ENCODE data around the gene PTPN7.

Gene PTPN7

GRCh38 chr1:202159534-202160371 is 649 bp downstream of the PTPN7 start:
- Histone ChIP-seq H3K27me3 (ENCODE audit: control insufficient read depth in 1 of 2, insufficient read depth in 2 of 2, low read length in 2 of 2) (no peaks in the 10 kb centered on the region), H3K36me3 (ENCODE audit: control insufficient read depth in 1 of 2, insufficient read depth in 2 of 2, low read length in 2 of 2) (no peaks in the 10 kb centered on the region), H3K9me3 (ENCODE audit: control insufficient read depth in 1 of 2, low read length in 2 of 2) (no peaks in the 10 kb centered on the region), H3K4me1 (ENCODE audit: control insufficient read depth in 1 of 2, insufficient read depth in 2 of 2, low read length in 2 of 2) (peaks cover 22 to 44% of the 10 kb centered on the region in 2 donors), H3K9ac (ENCODE audit: low read depth in 1 of 2, low read length in 2 of 2) (peak overlapping the region; percentile 28 to 79), H3K27ac (ENCODE audit: low read depth, low read length) (peak overlapping the region; percentile 56), H3K4me3 (ENCODE audit: low read depth in 1 of 2, low read length in 2 of 2) (peak overlapping the region; percentile 56 to 63)

GRCh38 chr1:202158810-202159533 is 1.4 kb downstream of the PTPN7 start:
- H3K9me3 ChIP-seq (ENCODE audit: control insufficient read depth in 1 of 2, low read length in 2 of 2): no peaks in the 10 kb centered on the region
- H3K9ac ChIP-seq (ENCODE audit: low read depth in 1 of 2, low read length in 2 of 2): peak overlapping the region; percentile 28 to 79
- H3K36me3 ChIP-seq (ENCODE audit: control insufficient read depth in 1 of 2, insufficient read depth in 2 of 2, low read length in 2 of 2): peaks cover 0 to 4% of the 10 kb centered on the region in 2 donors
- peak overlapping the region; percentile 56 to 63 for H3K4me3 ChIP-seq (ENCODE audit: low read depth in 1 of 2, low read length in 2 of 2)
- peak overlapping the region; percentile 1 for H3K27ac ChIP-seq (ENCODE audit: low read depth, low read length)
- no peaks in the 10 kb centered on the region for H3K27me3 ChIP-seq (ENCODE audit: control insufficient read depth in 1 of 2, insufficient read depth in 2 of 2, low read length in 2 of 2)
- H3K4me1 ChIP-seq (ENCODE audit: control insufficient read depth in 1 of 2, insufficient read depth in 2 of 2, low read length in 2 of 2): peaks cover 22 to 38% of the 10 kb centered on the region in 2 donors

DNA sequence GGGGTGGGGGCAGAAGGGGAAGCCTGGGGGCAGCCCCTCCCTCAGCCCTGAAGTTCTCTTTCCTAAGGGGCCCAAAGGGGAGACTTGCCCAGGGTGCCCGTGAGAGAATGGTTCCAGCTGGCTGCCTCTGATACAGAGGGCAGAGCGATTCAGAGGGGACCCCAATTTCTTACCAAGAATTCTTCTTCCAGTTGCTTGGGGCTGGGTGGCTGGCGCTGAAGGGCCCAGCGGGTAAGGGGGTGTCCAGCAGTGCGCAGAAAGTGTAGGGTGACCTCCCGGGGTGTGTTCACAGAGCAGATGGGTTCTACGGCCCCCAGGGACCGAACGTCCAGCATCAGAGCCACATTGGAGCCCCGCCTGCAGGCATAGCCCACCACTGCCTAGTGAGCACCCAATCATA is 2.5 kb downstream of the PTPN7 start:
- Histone ChIP-seq H3K4me1 (ENCODE audit: control insufficient read depth in 1 of 2, insufficient read depth in 2 of 2, low read length in 2 of 2) (peaks cover 18 to 28% of the 10 kb centered on the region in 2 donors), H3K36me3 (ENCODE audit: control insufficient read depth in 1 of 2, insufficient read depth in 2 of 2, low read length in 2 of 2) (peaks cover 0 to 7% of the 10 kb centered on the region in 2 donors), H3K27ac (ENCODE audit: low read depth, low read length) (no peak overlapping the region), H3K4me3 (ENCODE audit: low read depth in 1 of 2, low read length in 2 of 2) (no peak overlapping the region), H3K9me3 (ENCODE audit: control insufficient read depth in 1 of 2, low read length in 2 of 2) (no peaks in the 10 kb centered on the region), H3K9ac (ENCODE audit: low read depth in 1 of 2, low read length in 2 of 2) (no peak overlapping the region), H3K27me3 (ENCODE audit: control insufficient read depth in 1 of 2, insufficient read depth in 2 of 2, low read length in 2 of 2) (no peaks in the 10 kb centered on the region)

DNA sequence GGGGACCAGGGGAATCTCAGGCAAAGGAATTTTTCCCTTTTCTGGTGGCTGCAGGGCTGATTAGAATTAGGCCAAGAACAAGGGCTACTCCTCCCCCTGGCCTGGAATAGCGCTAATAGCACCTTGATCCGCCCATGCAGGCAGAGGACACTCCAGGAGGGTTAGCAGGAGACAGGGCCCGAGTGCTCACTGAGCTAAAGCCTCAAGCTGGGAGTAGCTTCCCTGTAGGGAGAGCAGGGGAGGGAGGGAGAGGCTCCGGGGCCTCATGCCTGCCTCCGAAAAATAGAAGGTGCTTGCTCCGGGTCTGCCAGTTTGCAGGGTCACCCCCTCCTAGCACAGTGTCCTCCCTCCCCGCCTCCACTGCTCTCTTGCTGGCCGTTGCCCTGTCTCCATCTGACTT is 3.8 kb downstream of the PTPN7 start:
- no peaks in the 10 kb centered on the region for H3K9me3 ChIP-seq (ENCODE audit: control insufficient read depth in 1 of 2, low read length in 2 of 2)
- H3K36me3 ChIP-seq (ENCODE audit: control insufficient read depth in 1 of 2, insufficient read depth in 2 of 2, low read length in 2 of 2): peaks cover 0 to 7% of the 10 kb centered on the region in 2 donors
- H3K27me3 ChIP-seq (ENCODE audit: control insufficient read depth in 1 of 2, insufficient read depth in 2 of 2, low read length in 2 of 2): no peaks in the 10 kb centered on the region
- H3K4me3 ChIP-seq (ENCODE audit: low read depth in 1 of 2, low read length in 2 of 2): no peak overlapping the region
- H3K27ac ChIP-seq (ENCODE audit: low read depth, low read length): no peak overlapping the region
- H3K4me1 ChIP-seq (ENCODE audit: control insufficient read depth in 1 of 2, insufficient read depth in 2 of 2, low read length in 2 of 2): peaks cover 9 to 21% of the 10 kb centered on the region in 2 donors
- H3K9ac ChIP-seq (ENCODE audit: low read depth in 1 of 2, low read length in 2 of 2): no peak overlapping the region

DNA sequence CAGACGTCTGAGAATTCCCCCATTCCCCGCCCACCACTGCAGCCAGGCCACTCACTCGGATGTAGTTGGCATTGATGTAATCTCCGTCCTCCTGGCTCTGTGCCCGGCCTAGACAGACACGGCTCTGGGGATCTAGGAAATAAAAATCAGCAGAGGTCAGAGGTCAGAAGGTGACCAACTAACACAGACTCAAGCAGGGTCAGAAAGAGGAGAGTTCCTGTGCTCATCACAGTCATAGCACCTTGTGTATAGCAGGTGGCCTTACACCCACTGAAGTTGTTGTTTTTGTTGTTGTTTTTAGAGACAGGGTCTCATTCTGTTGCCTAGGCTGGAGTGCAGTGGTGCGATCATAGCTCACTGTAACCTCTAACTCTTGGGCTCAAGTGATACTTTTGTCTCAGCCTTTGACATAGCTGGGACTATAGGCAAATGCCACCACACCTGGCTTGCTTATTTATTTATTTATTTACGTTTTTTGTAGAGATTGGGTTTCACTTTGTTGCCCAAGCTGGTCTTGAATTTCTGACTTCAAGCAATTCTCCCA is 4.9 kb downstream of the PTPN7 start:
- H3K4me3 ChIP-seq (ENCODE audit: low read depth in 1 of 2, low read length in 2 of 2): no peak overlapping the region
- no peak overlapping the region for H3K27ac ChIP-seq (ENCODE audit: low read depth, low read length)
- H3K9ac ChIP-seq (ENCODE audit: low read depth in 1 of 2, low read length in 2 of 2): no peak overlapping the region
- H3K27me3 ChIP-seq (ENCODE audit: control insufficient read depth in 1 of 2, insufficient read depth in 2 of 2, low read length in 2 of 2): no peaks in the 10 kb centered on the region
- peaks cover 9 to 16% of the 10 kb centered on the region in 2 donors for H3K4me1 ChIP-seq (ENCODE audit: control insufficient read depth in 1 of 2, insufficient read depth in 2 of 2, low read length in 2 of 2)
- no peaks in the 10 kb centered on the region for H3K9me3 ChIP-seq (ENCODE audit: control insufficient read depth in 1 of 2, low read length in 2 of 2)
- H3K36me3 ChIP-seq (ENCODE audit: control insufficient read depth in 1 of 2, insufficient read depth in 2 of 2, low read length in 2 of 2): peaks cover 0 to 7% of the 10 kb centered on the region in 2 donors

DNA sequence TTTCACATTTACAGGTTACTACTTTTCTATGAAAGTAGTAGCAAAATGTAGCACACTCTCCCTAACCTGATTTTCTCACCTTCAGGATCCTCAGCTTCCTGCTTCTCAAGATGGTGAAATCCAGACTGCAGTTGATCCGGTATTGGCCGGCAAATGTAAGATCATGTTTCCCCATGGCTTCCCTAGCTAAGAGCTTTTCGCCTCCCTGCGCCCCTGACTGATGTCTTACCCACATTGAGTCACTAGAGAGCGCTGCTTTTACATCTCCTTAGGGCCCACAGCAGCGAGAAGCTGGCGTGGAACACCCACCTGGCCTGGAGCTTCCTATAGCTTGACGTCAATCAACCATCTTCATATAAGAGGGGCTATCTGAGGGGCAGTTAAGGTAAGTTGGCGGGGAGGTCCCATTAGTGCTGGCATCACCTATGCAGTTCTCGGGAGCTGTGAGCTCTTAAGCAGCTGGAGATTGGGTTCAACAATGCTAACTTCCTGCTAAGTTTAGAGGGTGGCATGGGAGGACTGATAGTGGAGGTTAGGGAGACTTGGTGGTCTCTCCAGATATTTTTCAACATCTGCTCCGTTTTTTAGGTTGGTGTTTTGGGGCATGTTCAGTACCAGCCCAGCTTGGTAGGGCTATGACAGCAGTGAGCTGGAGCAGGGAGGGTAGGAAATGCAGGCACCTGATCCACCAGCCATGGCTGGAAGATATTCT is 5.5 kb downstream of the PTPN7 start:
- Histone ChIP-seq H3K9ac (ENCODE audit: low read depth in 1 of 2, low read length in 2 of 2) (no peak overlapping the region), H3K36me3 (ENCODE audit: control insufficient read depth in 1 of 2, insufficient read depth in 2 of 2, low read length in 2 of 2) (peaks cover 0 to 7% of the 10 kb centered on the region in 2 donors), H3K4me1 (ENCODE audit: control insufficient read depth in 1 of 2, insufficient read depth in 2 of 2, low read length in 2 of 2) (peaks cover 9 to 12% of the 10 kb centered on the region in 2 donors), H3K9me3 (ENCODE audit: control insufficient read depth in 1 of 2, low read length in 2 of 2) (no peaks in the 10 kb centered on the region), H3K27me3 (ENCODE audit: control insufficient read depth in 1 of 2, insufficient read depth in 2 of 2, low read length in 2 of 2) (no peaks in the 10 kb centered on the region), H3K4me3 (ENCODE audit: low read depth in 1 of 2, low read length in 2 of 2) (no peak overlapping the region), H3K27ac (ENCODE audit: low read depth, low read length) (no peak overlapping the region)

- no peak overlapping the region for H3K4me3 ChIP-seq (ENCODE audit: low read depth in 1 of 2, low read length in 2 of 2)
- H3K9me3 ChIP-seq (ENCODE audit: control insufficient read depth in 1 of 2, low read length in 2 of 2): no peaks in the 10 kb centered on the region
- peaks cover 9 to 12% of the 10 kb centered on the region in 2 donors for H3K4me1 ChIP-seq (ENCODE audit: control insufficient read depth in 1 of 2, insufficient read depth in 2 of 2, low read length in 2 of 2)
- no peak overlapping the region for H3K9ac ChIP-seq (ENCODE audit: low read depth in 1 of 2, low read length in 2 of 2)
- H3K27me3 ChIP-seq (ENCODE audit: control insufficient read depth in 1 of 2, insufficient read depth in 2 of 2, low read length in 2 of 2): no peaks in the 10 kb centered on the region
- H3K27ac ChIP-seq (ENCODE audit: low read depth, low read length): no peak overlapping the region
- peaks cover 0 to 7% of the 10 kb centered on the region in 2 donors for H3K36me3 ChIP-seq (ENCODE audit: control insufficient read depth in 1 of 2, insufficient read depth in 2 of 2, low read length in 2 of 2)
Measured at GRCh38 chr1:202154148-202154765, 6.1 kb downstream of the PTPN7 start.

DNA sequence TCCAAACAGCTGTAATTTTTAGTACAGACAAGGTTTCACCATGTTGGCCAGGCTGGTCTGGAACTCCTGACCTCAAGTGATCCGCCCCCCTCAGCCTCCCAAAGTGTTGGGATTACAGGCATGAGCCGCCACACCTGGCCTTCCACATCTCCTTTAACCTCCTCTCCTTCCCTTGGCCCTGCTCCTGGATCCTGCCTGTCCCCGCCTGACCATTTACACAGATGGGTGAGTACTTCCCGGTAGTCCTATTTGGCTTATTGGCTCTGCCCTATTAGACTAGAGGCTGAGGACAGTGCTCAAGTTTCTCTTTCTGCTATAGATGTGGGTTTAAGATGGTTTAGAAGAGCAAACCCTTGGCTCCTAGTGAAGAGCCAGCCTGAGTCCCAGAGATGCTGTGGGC is 7.1 kb downstream of the PTPN7 start:
- Histone ChIP-seq H3K36me3 (ENCODE audit: control insufficient read depth in 1 of 2, insufficient read depth in 2 of 2, low read length in 2 of 2) (peaks cover 0 to 7% of the 10 kb centered on the region in 2 donors), H3K9me3 (ENCODE audit: control insufficient read depth in 1 of 2, low read length in 2 of 2) (no peaks in the 10 kb centered on the region), H3K9ac (ENCODE audit: low read depth in 1 of 2, low read length in 2 of 2) (no peak overlapping the region), H3K4me1 (ENCODE audit: control insufficient read depth in 1 of 2, insufficient read depth in 2 of 2, low read length in 2 of 2) (peaks cover 9 to 12% of the 10 kb centered on the region in 2 donors), H3K4me3 (ENCODE audit: low read depth in 1 of 2, low read length in 2 of 2) (no peak overlapping the region), H3K27me3 (ENCODE audit: control insufficient read depth in 1 of 2, insufficient read depth in 2 of 2, low read length in 2 of 2) (no peaks in the 10 kb centered on the region), H3K27ac (ENCODE audit: low read depth, low read length) (no peak overlapping the region)

GRCh38 chr1:202152399-202152798 is 8.0 kb downstream of the PTPN7 start:
- H3K4me1 ChIP-seq (ENCODE audit: control insufficient read depth in 1 of 2, insufficient read depth in 2 of 2, low read length in 2 of 2): peaks cover 9% of the 10 kb centered on the region in 2 donors
- peaks cover 0 to 7% of the 10 kb centered on the region in 2 donors for H3K36me3 ChIP-seq (ENCODE audit: control insufficient read depth in 1 of 2, insufficient read depth in 2 of 2, low read length in 2 of 2)
- no peaks in the 10 kb centered on the region for H3K27me3 ChIP-seq (ENCODE audit: control insufficient read depth in 1 of 2, insufficient read depth in 2 of 2, low read length in 2 of 2)
- no peak overlapping the region for H3K9ac ChIP-seq (ENCODE audit: low read depth in 1 of 2, low read length in 2 of 2)
- H3K27ac ChIP-seq (ENCODE audit: low read depth, low read length): no peak overlapping the region
- no peak overlapping the region for H3K4me3 ChIP-seq (ENCODE audit: low read depth in 1 of 2, low read length in 2 of 2)
- no peaks in the 10 kb centered on the region for H3K9me3 ChIP-seq (ENCODE audit: control insufficient read depth in 1 of 2, low read length in 2 of 2)

Data from duodenal mucosa (tissue), 2 donors.